Stimulated activated naive CD8-positive, alpha-beta T cell treated with anti-CD3 and anti-CD28 coated beads, Interleukin-15, Interleukin-2, amounts not matched to agents 100 ng/mL and 50 ng/mL, for 24 hours (primary cell): ENCODE results near the gene ANTXR2.

Source experiments
- H3K27ac Mint-ChIP-seq: one replicate; pipeline ENCODE4 v1.8.0; 2021; ENCODE audit warnings: mild to moderate bottlenecking, mixed read lengths
- H3K27me3 Mint-ChIP-seq: one replicate; pipeline ENCODE4 v1.8.0; 2021; ENCODE audit warnings: mixed read lengths
- H3K36me3 Mint-ChIP-seq: one replicate; pipeline ENCODE4 v1.8.0; 2021; ENCODE audit warnings: low read depth, mixed read lengths
- H3K4me1 Mint-ChIP-seq: one replicate; pipeline ENCODE4 v1.8.0; 2021; ENCODE audit warnings: low read depth, mixed read lengths
- H3K4me3 Mint-ChIP-seq: one replicate; pipeline ENCODE4 v1.8.0; 2021; ENCODE audit warnings: mild to moderate bottlenecking, mixed read lengths
- H3K9me3 Mint-ChIP-seq: one replicate; pipeline ENCODE4 v1.8.0; 2021; ENCODE audit warnings: mixed read lengths

ANTXR2 gene

GRCh38 chr4:79886557-79886956, 186.5 kb downstream of the ANTXR2 start:
- no peaks in the 10 kb centered on the region for H3K4me1 Mint-ChIP-seq
- no peaks in the 10 kb centered on the region for H3K36me3 Mint-ChIP-seq
- no peaks in the 10 kb centered on the region for H3K27me3 Mint-ChIP-seq
- no peaks in the 10 kb centered on the region for H3K9me3 Mint-ChIP-seq
- no peak overlapping the region for H3K4me3 Mint-ChIP-seq
- H3K27ac Mint-ChIP-seq, result no peak overlapping the region

GRCh38 chr4:79886021-79886420, 187.0 kb downstream of the ANTXR2 start:
- H3K27me3 Mint-ChIP-seq, result no peaks in the 10 kb centered on the region
- no peaks in the 10 kb centered on the region for H3K9me3 Mint-ChIP-seq
- H3K36me3 Mint-ChIP-seq, result no peaks in the 10 kb centered on the region
- H3K4me1 Mint-ChIP-seq, result no peaks in the 10 kb centered on the region
- no peak overlapping the region for H3K27ac Mint-ChIP-seq
- no peak overlapping the region for H3K4me3 Mint-ChIP-seq

GRCh38 chr4:79883290-79883689, 189.7 kb downstream of the ANTXR2 start:
- no peak overlapping the region for H3K4me3 Mint-ChIP-seq
- no peak overlapping the region for H3K27ac Mint-ChIP-seq
- no peaks in the 10 kb centered on the region for H3K4me1 Mint-ChIP-seq
- H3K36me3 Mint-ChIP-seq, result no peaks in the 10 kb centered on the region
- no peaks in the 10 kb centered on the region for H3K27me3 Mint-ChIP-seq
- H3K9me3 Mint-ChIP-seq, result peaks cover 3% of the 10 kb centered on the region

GRCh38 chr4:79882806-79883205, 190.2 kb downstream of the ANTXR2 start:
- peaks cover 7% of the 10 kb centered on the region for H3K9me3 Mint-ChIP-seq

GRCh38 chr4:79881407-79881806, 191.6 kb downstream of the ANTXR2 start:
- H3K4me1 Mint-ChIP-seq, result no peaks in the 10 kb centered on the region
- no peaks in the 10 kb centered on the region for H3K27me3 Mint-ChIP-seq
- H3K4me3 Mint-ChIP-seq, result no peak overlapping the region
- no peak overlapping the region for H3K27ac Mint-ChIP-seq
- H3K9me3 Mint-ChIP-seq, result peaks cover 10% of the 10 kb centered on the region
- H3K36me3 Mint-ChIP-seq, result no peaks in the 10 kb centered on the region

More at GRCh38 chr4:79882806-79883205, 190.2 kb downstream of the ANTXR2 start:
- Mint-ChIP-seq H3K36me3 (no peaks in the 10 kb centered on the region), H3K27me3 (no peaks in the 10 kb centered on the region), H3K27ac (no peak overlapping the region), H3K4me3 (no peak overlapping the region), H3K4me1 (no peaks in the 10 kb centered on the region)

- Mint-ChIP-seq H3K4me3 (no peak overlapping the region), H3K27ac (no peak overlapping the region), H3K9me3 (peaks cover 10% of the 10 kb centered on the region), H3K4me1 (no peaks in the 10 kb centered on the region), H3K36me3 (no peaks in the 10 kb centered on the region), H3K27me3 (no peaks in the 10 kb centered on the region)
These were observed 195.5 kb downstream of the ANTXR2 start for GRCh38 chr4:79877511-79877910.

GRCh38 chr4:79875344-79875899, 197.6 kb downstream of the ANTXR2 start:
- H3K9me3 Mint-ChIP-seq, result peaks cover 10% of the 10 kb centered on the region
- H3K36me3 Mint-ChIP-seq, result no peaks in the 10 kb centered on the region
- H3K27me3 Mint-ChIP-seq, result peaks cover 2% of the 10 kb centered on the region
- H3K4me1 Mint-ChIP-seq, result no peaks in the 10 kb centered on the region
- H3K4me3 Mint-ChIP-seq, result no peak overlapping the region
- no peak overlapping the region for H3K27ac Mint-ChIP-seq

GRCh38 chr4:79874197-79874596, 198.8 kb downstream of the ANTXR2 start:
- Mint-ChIP-seq H3K4me3 (no peak overlapping the region), H3K9me3 (peaks cover 10% of the 10 kb centered on the region), H3K36me3 (no peaks in the 10 kb centered on the region), H3K27ac (no peak overlapping the region), H3K27me3 (peaks cover 7% of the 10 kb centered on the region), H3K4me1 (no peaks in the 10 kb centered on the region)

GRCh38 chr4:79872738-79873137, 200.3 kb downstream of the ANTXR2 start:
- H3K27me3 Mint-ChIP-seq, result peaks cover 7% of the 10 kb centered on the region
- no peak overlapping the region for H3K4me3 Mint-ChIP-seq
- H3K36me3 Mint-ChIP-seq, result no peaks in the 10 kb centered on the region
- H3K4me1 Mint-ChIP-seq, result no peaks in the 10 kb centered on the region
- peaks cover 2% of the 10 kb centered on the region for H3K9me3 Mint-ChIP-seq
- no peak overlapping the region for H3K27ac Mint-ChIP-seq

GRCh38 chr4:79871961-79872360, 201.1 kb downstream of the ANTXR2 start:
- H3K4me3 Mint-ChIP-seq, result no peak overlapping the region
- no peaks in the 10 kb centered on the region for H3K36me3 Mint-ChIP-seq
- no peaks in the 10 kb centered on the region for H3K9me3 Mint-ChIP-seq
- H3K27ac Mint-ChIP-seq, result no peak overlapping the region
- no peaks in the 10 kb centered on the region for H3K4me1 Mint-ChIP-seq
- peaks cover 7% of the 10 kb centered on the region for H3K27me3 Mint-ChIP-seq

- H3K4me1 Mint-ChIP-seq, result no peaks in the 10 kb centered on the region
- no peaks in the 10 kb centered on the region for H3K36me3 Mint-ChIP-seq
- no peak overlapping the region for H3K27ac Mint-ChIP-seq
- no peak overlapping the region for H3K4me3 Mint-ChIP-seq
- peaks cover 7% of the 10 kb centered on the region for H3K27me3 Mint-ChIP-seq
- H3K9me3 Mint-ChIP-seq, result no peaks in the 10 kb centered on the region
These were observed 203.3 kb downstream of the ANTXR2 start for GRCh38 chr4:79869597-79870237.

GRCh38 chr4:79865201-79865597, 207.8 kb downstream of the ANTXR2 start:
- Mint-ChIP-seq H3K27me3 (peaks cover 3% of the 10 kb centered on the region), H3K36me3 (no peaks in the 10 kb centered on the region), H3K27ac (no peak overlapping the region), H3K4me1 (no peaks in the 10 kb centered on the region), H3K4me3 (no peak overlapping the region), H3K9me3 (no peaks in the 10 kb centered on the region)

GRCh38 chr4:79864500-79865200, 208.4 kb downstream of the ANTXR2 start:
- Mint-ChIP-seq H3K36me3 (no peaks in the 10 kb centered on the region), H3K27me3 (peaks cover 3% of the 10 kb centered on the region), H3K27ac (no peak overlapping the region), H3K9me3 (no peaks in the 10 kb centered on the region), H3K4me3 (no peak overlapping the region), H3K4me1 (no peaks in the 10 kb centered on the region)

- Mint-ChIP-seq H3K27me3 (no peaks in the 10 kb centered on the region), H3K4me1 (no peaks in the 10 kb centered on the region), H3K27ac (no peak overlapping the region), H3K36me3 (no peaks in the 10 kb centered on the region), H3K4me3 (no peak overlapping the region), H3K9me3 (no peaks in the 10 kb centered on the region)
These were observed 209.7 kb downstream of the ANTXR2 start for GRCh38 chr4:79863333-79863732.

- no peaks in the 10 kb centered on the region for H3K36me3 Mint-ChIP-seq
- H3K27ac Mint-ChIP-seq, result no peak overlapping the region
- H3K9me3 Mint-ChIP-seq, result no peaks in the 10 kb centered on the region
- no peak overlapping the region for H3K4me3 Mint-ChIP-seq
- no peaks in the 10 kb centered on the region for H3K27me3 Mint-ChIP-seq
- no peaks in the 10 kb centered on the region for H3K4me1 Mint-ChIP-seq
These were observed 210.2 kb downstream of the ANTXR2 start for GRCh38 chr4:79862821-79863220.
